Measurements from ENCODE around the gene DHX34. TPM values are rescaled to one million over a fixed set of nuclear protein-coding genes. Genes with fewer than 3 reads are reported as not detected.

The DHX34 gene
- polyA plus RNA-seq, 1 of the 3 experiments (the other 2 are of a cell fraction): 16.4 TPM

- TF ChIP-seq, protein P1, sequence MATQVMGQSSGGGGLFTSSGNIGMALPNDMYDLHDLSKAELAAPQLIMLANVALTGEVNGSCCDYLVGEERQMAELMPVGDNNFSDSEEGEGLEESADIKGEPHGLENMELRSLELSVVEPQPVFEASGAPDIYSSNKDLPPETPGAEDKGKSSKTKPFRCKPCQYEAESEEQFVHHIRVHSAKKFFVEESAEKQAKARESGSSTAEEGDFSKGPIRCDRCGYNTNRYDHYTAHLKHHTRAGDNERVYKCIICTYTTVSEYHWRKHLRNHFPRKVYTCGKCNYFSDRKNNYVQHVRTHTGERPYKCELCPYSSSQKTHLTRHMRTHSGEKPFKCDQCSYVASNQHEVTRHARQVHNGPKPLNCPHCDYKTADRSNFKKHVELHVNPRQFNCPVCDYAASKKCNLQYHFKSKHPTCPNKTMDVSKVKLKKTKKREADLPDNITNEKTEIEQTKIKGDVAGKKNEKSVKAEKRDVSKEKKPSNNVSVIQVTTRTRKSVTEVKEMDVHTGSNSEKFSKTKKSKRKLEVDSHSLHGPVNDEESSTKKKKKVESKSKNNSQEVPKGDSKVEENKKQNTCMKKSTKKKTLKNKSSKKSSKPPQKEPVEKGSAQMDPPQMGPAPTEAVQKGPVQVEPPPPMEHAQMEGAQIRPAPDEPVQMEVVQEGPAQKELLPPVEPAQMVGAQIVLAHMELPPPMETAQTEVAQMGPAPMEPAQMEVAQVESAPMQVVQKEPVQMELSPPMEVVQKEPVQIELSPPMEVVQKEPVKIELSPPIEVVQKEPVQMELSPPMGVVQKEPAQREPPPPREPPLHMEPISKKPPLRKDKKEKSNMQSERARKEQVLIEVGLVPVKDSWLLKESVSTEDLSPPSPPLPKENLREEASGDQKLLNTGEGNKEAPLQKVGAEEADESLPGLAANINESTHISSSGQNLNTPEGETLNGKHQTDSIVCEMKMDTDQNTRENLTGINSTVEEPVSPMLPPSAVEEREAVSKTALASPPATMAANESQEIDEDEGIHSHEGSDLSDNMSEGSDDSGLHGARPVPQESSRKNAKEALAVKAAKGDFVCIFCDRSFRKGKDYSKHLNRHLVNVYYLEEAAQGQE (IDR thresholded peaks at IDR 0.05; ENCODE audit: low read depth, low read length): no peak
- no peak for TF ChIP-seq EP300 (IDR thresholded peaks at IDR 0.05; ENCODE audit: borderline replicate concordance in 1 of 2, low read depth in 1 of 2, low read length in 1 of 2)
- TF ChIP-seq, protein P2, sequence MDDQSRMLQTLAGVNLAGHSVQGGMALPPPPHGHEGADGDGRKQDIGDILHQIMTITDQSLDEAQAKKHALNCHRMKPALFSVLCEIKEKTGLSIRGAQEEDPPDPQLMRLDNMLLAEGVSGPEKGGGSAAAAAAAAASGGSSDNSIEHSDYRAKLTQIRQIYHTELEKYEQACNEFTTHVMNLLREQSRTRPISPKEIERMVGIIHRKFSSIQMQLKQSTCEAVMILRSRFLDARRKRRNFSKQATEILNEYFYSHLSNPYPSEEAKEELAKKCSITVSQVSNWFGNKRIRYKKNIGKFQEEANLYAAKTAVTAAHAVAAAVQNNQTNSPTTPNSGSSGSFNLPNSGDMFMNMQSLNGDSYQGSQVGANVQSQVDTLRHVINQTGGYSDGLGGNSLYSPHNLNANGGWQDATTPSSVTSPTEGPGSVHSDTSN (IDR thresholded peaks at IDR 0.05): no peak
Measured at GRCh38 chr19:47414469-47414868, 65.4 kb downstream of the DHX34 start (continued).

- Histone ChIP-seq H3K36me3 (replicated peaks in 1 of 2; ENCODE audit: control insufficient read depth in 1 of 2, insufficient read depth in 2 of 2, low read length in 1 of 2) (peaks cover 5 to 6% of the 10 kb centered on the region in 2 experiments), H3F3A (replicated peaks; ENCODE audit: insufficient read depth) (peaks cover 5% of the 10 kb centered on the region), H3K9me3 (no peaks in the 10 kb centered on the region), H2AFZ (ENCODE audit: low read depth) (no peak overlapping the region), H3K27me3 (ENCODE audit: insufficient read depth) (no peaks in the 10 kb centered on the region), H3K9me2 (no peaks in the 10 kb centered on the region), H3K4me1 (ENCODE audit: control insufficient read depth in 1 of 2, insufficient read depth in 2 of 2, low read depth in 1 of 2, low read length in 1 of 2) (peaks cover 15 to 30% of the 10 kb centered on the region in 2 experiments; a peak in 3 of 4 replicates), H4K20me1 (ENCODE audit: insufficient read depth) (peaks cover 25% of the 10 kb centered on the region), H3K27ac (ENCODE audit: low read depth in 2 of 2, low read length in 1 of 2) (no peak overlapping the region), H3K79me2 (ENCODE audit: insufficient read depth) (peaks cover 21% of the 10 kb centered on the region), H3K9ac (no peak overlapping the region), H3K4me2 (no peak overlapping the region), H3K4me3 (ENCODE audit: low read depth in 2 of 2, low read length in 1 of 2) (no peak overlapping the region)
- TF ChIP-seq NRF1 (IDR thresholded peaks at IDR 0.05; ENCODE audit: low read depth, low read length): no peak
- TF ChIP-seq MXI1 (IDR thresholded peaks at IDR 0.05; ENCODE audit: low read depth, low read length): no peak
- TF ChIP-seq, protein P3, sequence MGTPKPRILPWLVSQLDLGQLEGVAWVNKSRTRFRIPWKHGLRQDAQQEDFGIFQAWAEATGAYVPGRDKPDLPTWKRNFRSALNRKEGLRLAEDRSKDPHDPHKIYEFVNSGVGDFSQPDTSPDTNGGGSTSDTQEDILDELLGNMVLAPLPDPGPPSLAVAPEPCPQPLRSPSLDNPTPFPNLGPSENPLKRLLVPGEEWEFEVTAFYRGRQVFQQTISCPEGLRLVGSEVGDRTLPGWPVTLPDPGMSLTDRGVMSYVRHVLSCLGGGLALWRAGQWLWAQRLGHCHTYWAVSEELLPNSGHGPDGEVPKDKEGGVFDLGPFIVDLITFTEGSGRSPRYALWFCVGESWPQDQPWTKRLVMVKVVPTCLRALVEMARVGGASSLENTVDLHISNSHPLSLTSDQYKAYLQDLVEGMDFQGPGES (IDR thresholded peaks at IDR 0.05; ENCODE audit: low read depth, low read length): no peak
- no peak for TF ChIP-seq CHD2 (IDR thresholded peaks at IDR 0.05; ENCODE audit: low read length, partially characterized antibody)
- no peak for TF ChIP-seq SMC3 (IDR thresholded peaks at IDR 0.05; ENCODE audit: low read depth, low read length)
- TF ChIP-seq TAF1 (IDR thresholded peaks at IDR 0.05; ENCODE audit: borderline replicate concordance, low read depth, low read length): no peak
- TF ChIP-seq EP300 (IDR thresholded peaks at IDR 0.05; ENCODE audit: borderline replicate concordance in 1 of 2, low read depth in 1 of 2, low read length in 1 of 2): no peak
- no peak for TF ChIP-seq USF1 (IDR thresholded peaks at IDR 0.05; ENCODE audit: borderline replicate concordance, low read depth)
- no peak for TF ChIP-seq TEAD4 (IDR thresholded peaks at IDR 0.05; ENCODE audit: borderline replicate concordance, insufficient read depth)
- no peak for TF ChIP-seq GATA2 (CRISPR knock-in tag; IDR thresholded peaks at IDR 0.05)
- no peak for TF ChIP-seq TCF12 (IDR thresholded peaks at IDR 0.05)
- TF ChIP-seq, protein P1 (IDR thresholded peaks at IDR 0.05; ENCODE audit: low read depth, low read length): no peak
- TF ChIP-seq FOSL2 (IDR thresholded peaks at IDR 0.05; ENCODE audit: borderline replicate concordance, low read depth): no peak
- no peak for TF ChIP-seq EZH2phosphoT487 (IDR thresholded peaks at IDR 0.05; ENCODE audit: borderline replicate concordance, low read depth)
- TF ChIP-seq ELF1 (IDR thresholded peaks at IDR 0.05): no peak
- no peak for TF ChIP-seq RAD21 (IDR thresholded peaks at IDR 0.05; ENCODE audit: low read length)
- no peak for TF ChIP-seq FOXJ3 (CRISPR knock-in tag; IDR thresholded peaks at IDR 0.05)
- POLR2A ChIA-PET: no interaction called here
- no peak for DNase-seq
- 98% methylated on average over 18 of the region's 21 CpGs for WGBS (ENCODE audit: low lambda C conversion rate)
- CTCF ChIA-PET: interaction anchor here (1.2 to 2.9 kb wide), 5 partner anchors 20 to 132 kb away, joined by 3 to 9 read pairs (median 4); partner anchors contain the start of gene DHX34
Measured at GRCh38 chr19:47415953-47416642, 67.0 kb downstream of the DHX34 start.
